PC-3 (cell line): ENCODE measurements around the gene FNDC4. TPM values are rescaled to one million over a fixed set of nuclear protein-coding genes. Genes with fewer than 3 reads are reported as not detected.

Experiments
- ATAC-seq: fragments of 200-7000 bp; cut with Tn5 transposase; 2 replicates; pipeline ENCODE4 v1.9.1; 2020; ENCODE audit warnings: mild to moderate bottlenecking, moderate library complexity
- BruUV-seq: library from RNA; stranded (reverse); fragments of 400-500 nt; replicated peaks from 2 replicates; lab custom pipeline; 2021; lab: Mats Ljungman, UMichigan
- CTCF ChIA-PET: fragments of 300-600 bp; sonication (Branson Sonifier 250); formaldehyde crosslinking; loops from one replicate; lab custom pipeline; 2022; ENCODE audit warnings: antibody characterized with exemption; lab: Charles Lee
- POLR2A ChIA-PET: fragments of 300-600 bp; sonication (Branson Sonifier 250); formaldehyde crosslinking; loops from one replicate; lab custom pipeline; 2022; ENCODE audit warnings: antibody characterized with exemption; ENCODE audit not compliant: unreplicated experiment; lab: Charles Lee
- DNase-seq: peaks from one replicate; pipeline ENCODE4 v3.0.0-alpha.2; 2015
- H2AFZ ChIP-seq: fragments of 300-600 bp; sonication (generic); 2 replicates; pipeline ENCODE4 v1.6.0; 2016; ENCODE audit warnings: antibody characterized with exemption, low read length
- H3F3A ChIP-seq: fragments of 300-600 bp; sonication (generic); one replicate; pipeline ENCODE4 v1.6.0; 2017; ENCODE audit warnings: antibody characterized with exemption, low read length, control low read depth, mild to moderate bottlenecking; ENCODE audit not compliant: unreplicated experiment
- H3K27ac ChIP-seq: fragments of 300-600 bp; sonication (generic); 2 replicates; pipeline ENCODE4 v1.5.1; 2016; ENCODE audit warnings: mild to moderate bottlenecking, low read length
- H3K27me3 ChIP-seq: fragments of 300-600 bp; sonication (generic); 2 replicates; pipeline ENCODE4 v1.6.1; 2016; ENCODE audit warnings: low read length, mixed read lengths
- H3K36me3 ChIP-seq: fragments of 300-600 bp; sonication (generic); 2 replicates; pipeline ENCODE4 v1.6.1; 2016; ENCODE audit warnings: low read depth, mixed run types, low read length, mixed read lengths
- H3K4me1 ChIP-seq: fragments of 300-600 bp; sonication (generic); 2 replicates; pipeline ENCODE4 v1.5.1; 2016; ENCODE audit warnings: low read length; ENCODE audit not compliant: insufficient read depth
- H3K4me2 ChIP-seq: fragments of 300-600 bp; sonication (generic); 2 replicates; pipeline ENCODE4 v1.6.0; 2016; ENCODE audit warnings: low read length
- H3K4me3 ChIP-seq: fragments of 300-600 bp; sonication (generic); 2 replicates; pipeline ENCODE4 v1.5.1; 2016; ENCODE audit warnings: mild to moderate bottlenecking, low read length, mixed read lengths
- H3K79me2 ChIP-seq: fragments of 300-600 bp; sonication (generic); 2 replicates; pipeline ENCODE4 v1.6.1; 2017; ENCODE audit warnings: low read length, mixed read lengths
- H3K9ac ChIP-seq: fragments of 300-600 bp; sonication (generic); 2 replicates; pipeline ENCODE4 v1.6.0; 2016; ENCODE audit warnings: mild to moderate bottlenecking, low read length
- H3K9me2 ChIP-seq: fragments of 300-600 bp; sonication (generic); replicated peaks from 2 replicates; pipeline ENCODE4 v1.6.1; 2016; ENCODE audit warnings: mixed run types, low read length, mixed read lengths
- H3K9me3 ChIP-seq: fragments of 300-600 bp; sonication (generic); 2 replicates; pipeline ENCODE4 v1.6.1; 2016; ENCODE audit warnings: low read length, mixed read lengths
- H4K20me1 ChIP-seq: fragments of 300-600 bp; sonication (generic); 2 replicates; pipeline ENCODE4 v1.6.1; 2016; ENCODE audit warnings: low read length, mixed read lengths
- CTCF ChIP-seq: fragments of 300-600 bp; sonication (generic); conservative IDR thresholded peaks from 2 replicates; pipeline ENCODE4 v1.5.1; 2017; ENCODE audit warnings: antibody characterized with exemption, low read depth, mild to moderate bottlenecking, low read length
- EZH2 ChIP-seq: fragments of 300-600 bp; sonication (generic); IDR thresholded peaks from one replicate; pipeline ENCODE4 v1.6.1; 2017; ENCODE audit warnings: antibody characterized with exemption, mild to moderate bottlenecking, low read length; ENCODE audit not compliant: unreplicated experiment
- EZH2phosphoT487 ChIP-seq: fragments of 300-600 bp; sonication (generic); IDR thresholded peaks from 2 replicates; pipeline ENCODE4 v1.6.1; 2018; ENCODE audit warnings: mild to moderate bottlenecking, antibody characterized with exemption, low read length, borderline replicate concordance
- intact Hi-C: fragments of 100-400 bp; cut with micrococcal nuclease; formaldehyde crosslinking; loops from 2 replicates; pipeline ENCODE4 v1.9.0; 2023
- total RNA-seq: library from RNA; depleted of rRNA; stranded (reverse); fragments of >200 nt; gene quantifications from 2 replicates; pipeline ENCODE4 v1.2.3, GENCODE V29; 2014

The FNDC4 gene
- total RNA-seq, 1 experiment from 2014 or later: 1.7 TPM

- POLR2A ChIA-PET: no interaction called here
- Histone ChIP-seq H2AFZ (no peak overlapping the region), H3F3A (no peaks in the 10 kb centered on the region), H3K9me3 (no peaks in the 10 kb centered on the region), H4K20me1 (no peaks in the 10 kb centered on the region), H3K9me2 (no peaks in the 10 kb centered on the region), H3K27ac (no peak overlapping the region), H3K27me3 (no peaks in the 10 kb centered on the region), H3K4me1 (peaks cover 4% of the 10 kb centered on the region; the same call in 1 of the 2 replicates), H3K4me2 (no peak overlapping the region), H3K9ac (no peak overlapping the region), H3K36me3 (no peaks in the 10 kb centered on the region), H3K79me2 (no peaks in the 10 kb centered on the region), H3K4me3 (no peak overlapping the region)
- no peak for TF ChIP-seq CTCF
- no peak for TF ChIP-seq EZH2phosphoT487
- TF ChIP-seq EZH2: no peak
- CTCF ChIA-PET: no interaction called here
- DNase-seq (no peak), ATAC-seq (no peak)
- no TSS peak for BruUV-seq
- intact Hi-C loops: no loop called here
Measured at GRCh38 chr2:27451095-27451494, 43.9 kb downstream of the FNDC4 start.

- Histone ChIP-seq H3K27me3 (no peaks in the 10 kb centered on the region), H3K9me2 (no peaks in the 10 kb centered on the region), H4K20me1 (no peaks in the 10 kb centered on the region), H3K4me2 (no peak overlapping the region), H3K79me2 (no peaks in the 10 kb centered on the region), H3K9ac (no peak overlapping the region), H3K27ac (no peak overlapping the region), H3K4me1 (peaks cover 11% of the 10 kb centered on the region), H3K4me3 (no peak overlapping the region), H3K36me3 (no peaks in the 10 kb centered on the region; the same call in none of the 2 replicates), H3F3A (no peaks in the 10 kb centered on the region), H2AFZ (no peak overlapping the region), H3K9me3 (no peaks in the 10 kb centered on the region)
- POLR2A ChIA-PET: no interaction called here
- no peak for DNase-seq
- TF ChIP-seq EZH2: no peak
- TF ChIP-seq CTCF: no peak
- TF ChIP-seq EZH2phosphoT487: no peak
- ATAC-seq: peak; percentile 55; the same call in 1 of the 2 replicates
- intact Hi-C loops: no loop called here
- CTCF ChIA-PET: no interaction called here
- no TSS peak for BruUV-seq
Measured at GRCh38 chr2:27448381-27448780, 46.6 kb downstream of the FNDC4 start.

GRCh38 chr2:27446057-27446456 is 48.9 kb downstream of the FNDC4 start:
- H3K27me3 ChIP-seq: no peaks in the 10 kb centered on the region
- H3K4me2 ChIP-seq: peak overlapping the region; percentile 30; the same call in 1 of the 2 replicates
- no peaks in the 10 kb centered on the region for H3K9me2 ChIP-seq
- no peak overlapping the region for H2AFZ ChIP-seq
- ChIA-PET CTCF (no interaction called here), POLR2A (interaction anchor here (0.6 to 0.7 kb wide), 2 partner anchors 185 to 237 kb away, joined by 6 to 8 read pairs; no protein-coding TSS in a partner anchor)
- H3K4me1 ChIP-seq: peaks cover 11% of the 10 kb centered on the region
- no TSS peak for BruUV-seq
- no peaks in the 10 kb centered on the region for H3K79me2 ChIP-seq
- H3K9ac ChIP-seq: no peak overlapping the region
- H3K27ac ChIP-seq: peak overlapping the region; percentile 61
- DNase-seq (peak; percentile 77), ATAC-seq (peak; percentile 64)
- intact Hi-C loops: no loop called here
- no peak for TF ChIP-seq CTCF
- no peak for TF ChIP-seq EZH2
- no peak for TF ChIP-seq EZH2phosphoT487
- peaks cover 7% of the 10 kb centered on the region for H3K36me3 ChIP-seq
- H3K9me3 ChIP-seq: no peaks in the 10 kb centered on the region
- no peak overlapping the region for H3K4me3 ChIP-seq
- H4K20me1 ChIP-seq: no peaks in the 10 kb centered on the region
- H3F3A ChIP-seq: no peaks in the 10 kb centered on the region
